Panc1 (cell line): ENCODE measurements around the gene HEMK1. TPM values are rescaled to one million over a fixed set of nuclear protein-coding genes. Genes with fewer than 3 reads are reported as not detected.

ENCODE experiments used
- ATAC-seq: fragments of 200-7000 bp; cut with Tn5 transposase; 2 replicates; pipeline ENCODE4 v1.9.1; 2020; ENCODE audit warnings: mild to moderate bottlenecking, moderate library complexity
- BruUV-seq: library from RNA; stranded (reverse); fragments of 400-500 nt; replicated peaks from 2 replicates; lab custom pipeline; 2021; lab: Mats Ljungman, UMichigan
- CTCF ChIA-PET: fragments of 300-600 bp; sonication (Branson Sonifier 250); formaldehyde crosslinking; loops from one replicate; lab custom pipeline; 2022; ENCODE audit warnings: antibody characterized with exemption; lab: Charles Lee
- POLR2A ChIA-PET: fragments of 300-600 bp; sonication (Branson Sonifier 250); formaldehyde crosslinking; loops from one replicate; lab custom pipeline; 2022; ENCODE audit warnings: antibody characterized with exemption; lab: Charles Lee
- DNase-seq: peaks from one replicate; pipeline ENCODE4 v3.0.0-alpha.2; 2010; ENCODE audit warnings: low read depth, low spot score
- H3K27ac ChIP-seq: 2 replicates; pipeline ENCODE4 v1.5.1; 2011; ENCODE audit warnings: mild to moderate bottlenecking, low read length, inconsistent platforms
- H3K27me3 ChIP-seq: fragments of 200-500 bp; sonication (Bioruptor generic); 2 replicates; pipeline ENCODE4 v1.6.0; 2014; ENCODE audit warnings: low read length, inconsistent platforms; ENCODE audit not compliant: control insufficient read depth, insufficient read depth
- H3K36me3 ChIP-seq: fragments of 200-500 bp; sonication (Bioruptor generic); 2 replicates; pipeline ENCODE4 v1.5.1; 2014; ENCODE audit warnings: inconsistent platforms, mild to moderate bottlenecking, low read length, moderate library complexity; ENCODE audit not compliant: control insufficient read depth, insufficient read depth
- H3K4me1 ChIP-seq: 2 replicates; pipeline ENCODE4 v1.5.1; 2011; ENCODE audit warnings: inconsistent platforms, mild to moderate bottlenecking, low read length, moderate library complexity; ENCODE audit not compliant: control insufficient read depth, insufficient read depth
- H3K4me3 ChIP-seq, 2 experiments: 2 replicates each; pipeline ENCODE4 v1.5.1; 2011 to 2012; ENCODE audit warnings: low read depth in 2 of 2, low read length in 2 of 2, mild to moderate bottlenecking in 2 of 2, inconsistent platforms in 1 of 2, moderate library complexity in 1 of 2
- H3K9me3 ChIP-seq: fragments of 200-500 bp; sonication (Bioruptor generic); 2 replicates; pipeline ENCODE4 v1.5.1; 2014; ENCODE audit warnings: low read depth, mild to moderate bottlenecking, inconsistent platforms, low read length, moderate library complexity; ENCODE audit not compliant: control insufficient read depth, insufficient read depth
- CTCF ChIP-seq: fragments of 450-650 bp; IDR thresholded peaks from 2 replicates; pipeline ENCODE4 v1.5.1; 2017; ENCODE audit warnings: mild to moderate bottlenecking
- POLR2AphosphoS5 ChIP-seq: IDR thresholded peaks from 2 replicates; pipeline ENCODE4 v1.6.1; 2012; ENCODE audit warnings: mild to moderate bottlenecking, low read depth, low read length, moderate library complexity
- REST ChIP-seq, 2 experiments: IDR thresholded peaks; 2 replicates each; pipeline ENCODE4 v1.6.1; 2011 to 2012; ENCODE audit warnings: low read depth in 2 of 2, control low read depth in 1 of 2, low read length in 1 of 2, mild to moderate bottlenecking in 1 of 2, moderate library complexity in 1 of 2; ENCODE audit not compliant: insufficient read depth in 1 of 2
- SIN3A ChIP-seq: IDR thresholded peaks from 2 replicates; pipeline ENCODE4 v1.6.1; 2012; ENCODE audit warnings: low read depth, mild to moderate bottlenecking, low read length, moderate library complexity, borderline replicate concordance; ENCODE audit not compliant: insufficient read depth
- in situ Hi-C: cut with HindIII; loops from 2 replicates; pipeline ENCODE4 v1.10.0; 2016; ENCODE audit warnings: low sequenced_read_pairs, low pct_unique_long_range_greater_than_20kb
- intact Hi-C: fragments of 100-400 bp; cut with micrococcal nuclease; formaldehyde crosslinking; loops from one replicate; pipeline ENCODE4 v1.10.0; 2022; ENCODE audit not compliant: unreplicated experiment
- total RNA-seq: library from RNA; stranded (reverse); gene quantifications from one replicate; pipeline ENCODE4 v1.2.1, GENCODE V29; 2021; ENCODE audit not compliant: unreplicated experiment

HEMK1 gene
- total RNA-seq, 1 experiment from 2014 or later: 12.1 TPM

- Histone ChIP-seq H3K27ac (no peak overlapping the region), H3K4me1 (no peaks in the 10 kb centered on the region), H3K36me3 (no peaks in the 10 kb centered on the region), H3K27me3 (no peaks in the 10 kb centered on the region), H3K4me3 (no peak overlapping the region), H3K9me3 (no peaks in the 10 kb centered on the region)
- ATAC-seq (no peak), DNase-seq (no peak)
- CTCF ChIA-PET: interaction anchor here (0.5 kb wide), 1 partner anchor 20 kb away, joined by 3 read pairs; the partner anchor contains the start of gene HEMK1
- no TSS peak for BruUV-seq
- no peak for TF ChIP-seq CTCF
- TF ChIP-seq SIN3A: no peak
- no peak for TF ChIP-seq POLR2AphosphoS5
- no peak for TF ChIP-seq REST (IDR thresholded peaks at IDR 0.05; ENCODE audit: insufficient read depth in 1 of 2, low read depth in 2 of 2, low read length in 1 of 2)
- in situ Hi-C loops: no loop called here
- intact Hi-C loops: loop anchor here (10.0 kb wide), 1 partner anchor 174 kb away; no protein-coding TSS in a partner anchor
- POLR2A ChIA-PET: no interaction called here
Measured at GRCh38 chr3:50549226-50549625, 20.1 kb upstream of the HEMK1 start.

- Histone ChIP-seq H3K4me1 (no peaks in the 10 kb centered on the region), H3K9me3 (no peaks in the 10 kb centered on the region), H3K4me3 (no peak overlapping the region), H3K27me3 (no peaks in the 10 kb centered on the region), H3K27ac (no peak overlapping the region), H3K36me3 (no peaks in the 10 kb centered on the region)
- in situ Hi-C loops: no loop called here
- ATAC-seq (peak; percentile 70), DNase-seq (no peak)
- no peak for TF ChIP-seq SIN3A
- TF ChIP-seq CTCF: peak; percentile 80
- ChIA-PET CTCF (no interaction called here), POLR2A (no interaction called here)
- no TSS peak for BruUV-seq
- intact Hi-C loops: loop anchor here (2.0 kb wide), 1 partner anchor 203 kb away; no protein-coding TSS in a partner anchor
Measured at GRCh38 chr3:50550079-50550736, 19.1 kb upstream of the HEMK1 start.
